HG03097 (cell line): ENCODE results near the gene GTPBP4.
A peak's percentile ranks its signal among the peaks of the same experiment; 100 is the strongest.
"Not testable (repeated sequence)": the region's sequence is repeated elsewhere in the genome, so short reads cannot be mapped to it uniquely, and the experiment has no call there.

ENCODE experiments used
- ATAC-seq: cut with Tn5 transposase; IDR thresholded peaks from one replicate; pipeline ENCODE4 v1.9.1; 2021; ENCODE audit not compliant: unreplicated experiment, low FRiP score

Gene GTPBP4

DNA sequence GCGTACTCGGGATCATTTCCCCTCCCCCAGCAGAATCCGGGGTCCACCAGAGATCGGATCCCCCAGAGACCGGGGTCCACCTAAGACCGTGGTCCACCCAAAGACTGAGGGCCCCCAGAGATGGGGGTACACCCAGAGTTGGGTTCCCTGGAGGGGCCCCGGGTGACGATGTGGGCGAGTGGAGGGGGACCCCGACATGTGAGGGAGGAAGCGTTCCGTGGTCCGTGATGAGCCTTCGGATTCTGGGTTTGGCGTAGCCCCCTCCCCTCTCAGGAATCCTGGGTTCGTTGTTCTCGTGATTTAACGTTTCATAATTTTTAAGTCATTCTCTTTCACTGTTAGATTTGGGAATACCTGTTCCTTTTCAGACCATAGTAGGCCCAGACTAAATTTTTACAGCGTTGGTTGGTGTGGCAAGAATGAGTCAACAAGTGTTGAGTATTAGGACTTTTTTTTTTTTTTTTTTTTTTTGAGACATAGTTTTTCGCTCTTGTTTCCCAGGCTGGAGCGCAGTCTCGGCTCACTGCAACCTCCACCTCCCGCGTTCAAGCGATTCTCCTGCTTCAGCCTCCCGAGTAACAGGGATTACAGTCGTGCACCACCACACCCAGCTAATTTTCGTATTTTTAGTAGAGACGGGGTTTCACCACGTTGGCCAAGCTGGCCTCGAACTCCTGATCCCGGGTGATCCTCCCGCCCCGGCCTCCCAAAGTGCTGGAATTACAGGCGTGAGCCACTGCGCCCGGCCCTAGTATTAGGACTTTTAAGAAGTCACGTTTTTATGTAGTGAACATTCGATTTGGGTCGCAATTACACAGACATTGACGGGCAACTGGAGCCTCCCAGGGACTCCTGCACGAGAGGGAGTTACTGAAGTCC, 672 bp downstream of the GTPBP4 start:
- ATAC-seq: peak; percentile 16

DNA sequence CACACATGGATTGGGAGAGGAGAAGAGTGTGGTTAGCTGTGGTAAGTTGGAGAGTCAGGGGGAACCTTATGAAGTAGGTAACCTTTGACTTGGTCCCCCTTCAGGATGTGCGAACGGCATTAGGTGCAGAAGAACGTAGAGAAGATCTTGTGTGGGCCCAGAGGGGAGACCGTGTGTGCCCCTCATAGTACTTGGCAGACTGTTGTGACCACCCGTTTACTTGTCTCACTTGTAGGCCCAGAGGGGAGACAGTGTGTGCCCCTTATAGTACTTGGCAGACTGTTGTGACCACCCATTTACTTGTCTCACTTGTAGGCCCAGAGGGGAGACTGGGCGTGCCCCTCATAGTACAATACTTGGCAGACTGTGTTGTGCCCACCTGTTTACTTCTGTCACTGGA, 2.6 kb downstream of the GTPBP4 start:
- ATAC-seq: no peak

DNA sequence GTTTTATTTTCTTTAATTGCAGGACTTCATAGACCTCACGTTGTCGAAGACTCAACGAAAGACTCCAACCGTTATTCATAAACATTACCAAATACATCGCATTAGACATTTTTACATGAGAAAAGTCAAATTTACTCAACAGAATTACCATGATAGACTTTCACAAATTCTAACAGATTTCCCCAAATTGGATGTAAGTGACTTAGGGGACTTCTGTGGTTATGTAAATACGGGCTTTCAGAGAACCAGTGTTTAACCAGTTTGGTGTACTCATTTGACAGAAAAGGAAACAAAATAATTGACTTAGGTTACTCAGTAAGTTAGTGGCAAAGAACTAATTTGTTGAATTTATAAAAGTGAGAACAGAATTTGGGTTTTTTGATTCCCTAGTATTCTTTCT, 4.2 kb downstream of the GTPBP4 start:
- no peak for ATAC-seq

DNA sequence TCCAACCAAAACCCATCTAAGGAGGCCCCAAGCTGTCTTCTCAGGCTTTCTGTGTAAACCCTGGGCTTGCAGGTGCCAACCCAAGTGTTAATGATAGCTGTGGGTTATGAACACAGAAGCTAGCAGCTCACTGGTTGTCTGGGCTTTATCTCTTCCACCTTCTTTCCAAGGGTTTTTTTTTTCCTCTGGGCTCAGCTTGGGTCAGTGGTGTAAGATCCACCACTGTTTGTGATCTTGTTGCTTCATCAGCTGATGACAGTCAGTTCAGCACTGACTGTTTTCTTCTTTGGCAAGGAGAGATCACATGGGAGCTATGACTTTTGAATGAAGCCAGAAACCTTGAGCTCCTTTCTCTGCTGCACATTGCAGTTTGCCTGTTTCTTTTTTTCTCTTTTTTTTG, 4.6 kb downstream of the GTPBP4 start:
- no peak for ATAC-seq

DNA sequence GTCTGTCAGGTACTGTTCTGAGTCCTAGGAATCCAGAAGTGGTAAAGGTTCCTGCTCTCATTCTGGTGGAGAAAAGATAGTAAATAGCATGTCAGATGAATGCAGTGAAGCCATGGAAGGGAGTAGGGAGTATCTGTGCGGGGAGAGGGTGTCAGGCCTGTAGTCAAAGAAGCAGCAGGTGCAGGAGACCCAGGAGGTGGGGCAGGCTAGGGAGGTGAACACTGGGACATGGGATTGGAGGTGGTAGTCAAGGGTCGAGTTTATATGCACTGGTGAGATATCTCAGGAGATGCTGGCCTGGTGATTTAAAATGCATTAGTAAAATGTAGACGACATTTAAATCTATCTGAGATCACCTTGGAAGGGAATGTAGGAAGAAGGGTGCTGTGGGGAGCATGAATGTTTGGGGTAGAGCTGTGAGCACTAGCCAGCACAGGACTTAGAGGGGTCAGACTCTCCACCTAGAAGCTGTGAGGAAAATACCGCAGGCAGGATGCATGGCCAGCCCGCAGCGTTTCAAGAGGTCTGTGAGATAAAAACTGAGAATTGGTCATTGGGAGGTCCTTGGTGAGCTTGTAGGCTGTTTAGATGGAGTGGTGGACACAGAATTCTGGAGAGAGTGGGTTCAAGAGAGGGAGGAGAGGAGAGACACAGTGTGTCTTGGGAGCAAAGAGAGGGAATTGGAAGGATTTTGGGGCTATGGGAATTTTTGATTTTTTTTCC, 6.8 kb downstream of the GTPBP4 start:
- no peak for ATAC-seq

DNA sequence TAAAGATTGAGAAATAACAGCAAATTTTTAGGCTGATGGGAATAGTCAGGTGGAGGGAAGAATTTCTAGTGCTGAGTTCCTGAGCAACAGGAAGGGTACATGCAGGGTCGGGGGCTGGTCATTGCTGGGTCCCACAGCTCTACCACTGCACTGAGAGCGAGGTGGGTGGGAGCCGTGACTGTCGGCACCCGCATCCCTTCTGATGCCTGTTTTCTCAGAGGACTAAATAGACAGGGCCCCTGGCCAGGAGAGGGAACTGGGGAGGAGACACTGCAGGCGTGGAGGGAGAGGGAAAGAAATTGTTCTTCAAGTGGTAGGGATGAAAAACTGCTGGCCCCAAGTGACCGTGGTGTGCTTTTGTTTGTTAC, 7.3 kb downstream of the GTPBP4 start:
- no peak for ATAC-seq

DNA sequence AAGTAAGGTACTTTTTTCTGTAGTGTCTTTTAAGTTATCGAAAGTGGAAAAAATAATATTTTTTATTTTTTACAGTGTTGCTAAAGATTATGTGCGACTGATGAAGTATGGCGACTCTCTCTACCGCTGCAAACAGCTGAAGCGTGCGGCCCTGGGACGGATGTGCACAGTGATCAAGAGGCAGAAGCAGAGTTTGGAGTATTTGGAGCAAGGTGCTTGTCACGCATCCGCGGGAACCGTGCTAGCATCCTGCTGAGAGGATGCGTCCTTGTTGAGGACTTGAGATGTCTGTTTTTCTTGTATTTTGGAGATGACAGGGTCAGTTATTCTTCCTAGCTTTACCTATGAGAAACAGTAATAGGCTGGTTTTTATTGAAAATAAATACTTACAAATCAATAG, 7.8 kb downstream of the GTPBP4 start:
- no peak for ATAC-seq

DNA sequence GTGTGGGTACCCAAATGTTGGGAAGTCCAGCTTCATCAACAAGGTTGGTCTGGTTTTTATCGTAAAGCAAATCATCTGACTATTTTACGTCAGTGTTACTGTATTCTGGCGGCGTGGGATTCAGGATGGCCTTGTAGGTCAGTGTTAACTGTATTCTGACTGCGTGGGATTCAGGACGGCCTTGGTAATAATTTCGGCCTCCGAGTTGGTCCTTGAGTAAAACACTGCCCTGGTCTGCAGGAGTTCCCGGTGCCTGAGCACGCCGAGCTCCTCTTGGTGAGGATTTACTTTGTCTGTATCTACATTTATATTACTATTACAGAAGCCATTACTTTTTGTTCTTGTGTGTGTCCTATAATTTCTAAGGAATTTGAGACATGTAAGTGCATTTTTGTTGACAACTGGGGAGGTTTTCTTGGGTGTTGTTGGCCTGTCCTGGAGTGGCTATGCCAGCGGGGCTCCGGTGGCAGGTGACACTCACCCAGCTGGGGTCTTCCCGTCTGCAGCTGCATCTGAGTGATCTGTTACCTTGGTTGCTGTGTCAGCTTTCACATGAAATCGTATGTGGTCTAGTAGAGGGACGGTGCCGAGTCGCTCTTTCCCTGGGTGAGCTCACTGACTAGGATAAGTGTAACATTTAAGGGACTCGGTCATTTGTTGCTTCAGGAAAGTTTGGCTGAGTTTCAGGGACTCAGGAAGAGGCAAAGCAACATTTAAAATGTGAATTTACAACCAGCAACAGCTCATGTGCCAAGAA, 9.2 kb downstream of the GTPBP4 start:
- ATAC-seq: no peak

DNA sequence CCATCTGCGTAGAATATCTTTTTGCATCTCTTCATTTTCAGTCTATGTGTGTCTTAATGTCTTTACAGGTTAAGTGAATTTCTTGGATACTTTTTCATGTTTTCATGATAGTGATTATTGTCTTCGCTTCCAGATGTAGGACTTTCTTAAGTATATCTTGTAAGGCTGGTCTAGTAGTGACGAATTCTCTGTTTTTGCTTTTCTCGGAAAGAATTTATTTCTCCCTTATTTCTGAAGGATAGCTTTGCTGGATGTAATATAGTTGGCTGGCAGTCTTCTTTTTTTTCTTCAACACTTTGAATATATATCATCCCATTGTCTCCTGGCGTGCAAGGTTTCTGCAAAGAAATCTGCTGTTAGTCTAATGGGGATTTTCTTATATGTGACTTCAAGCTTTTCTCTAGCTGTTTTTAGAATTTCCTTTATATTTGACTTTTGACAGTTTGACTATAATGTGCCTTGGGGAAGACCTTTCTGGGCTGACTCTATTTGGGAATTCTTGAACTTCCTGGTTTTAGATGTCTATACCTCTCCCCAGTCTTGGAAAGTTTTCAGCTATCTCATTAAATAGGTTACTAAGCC, 14.3 kb downstream of the GTPBP4 start:
- no peak for ATAC-seq

DNA sequence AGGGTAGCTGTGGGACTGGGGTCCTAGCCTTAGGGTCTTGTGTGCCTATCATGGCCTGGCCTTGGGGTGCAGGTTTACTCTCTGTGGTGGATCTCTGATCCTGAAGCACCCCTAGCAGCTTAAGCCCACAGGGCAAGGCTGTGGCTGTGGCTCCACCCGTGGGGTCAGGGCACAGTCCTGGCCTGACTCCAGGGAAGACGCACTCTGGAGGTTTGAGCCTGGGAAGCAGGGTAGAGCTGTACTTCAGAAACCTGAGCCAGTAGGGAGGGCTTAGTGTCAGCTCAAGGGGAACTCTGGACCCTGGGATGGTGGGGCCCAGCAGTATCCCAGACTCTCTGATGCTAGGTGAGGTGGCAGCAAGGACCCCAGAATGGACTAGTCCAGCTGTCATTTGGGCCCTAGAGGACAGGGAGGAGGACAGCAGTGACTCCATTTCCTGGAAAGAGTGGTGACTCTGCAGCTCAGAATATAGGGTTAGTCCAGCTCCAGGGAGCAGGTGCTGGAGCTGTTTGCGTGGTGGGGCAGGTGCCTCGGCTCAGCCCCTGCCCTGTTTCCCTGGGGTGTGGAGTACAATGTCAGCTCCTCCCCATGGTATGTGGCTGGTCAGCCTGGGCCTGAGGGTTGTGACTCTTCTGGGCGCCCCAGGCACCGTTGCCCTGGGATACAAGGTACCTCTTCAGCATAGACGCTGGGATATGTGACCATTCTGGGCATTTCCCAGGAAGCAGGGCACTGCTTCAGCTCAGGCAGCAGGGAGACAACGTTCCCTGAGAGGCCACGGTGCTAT, 15.8 kb downstream of the GTPBP4 start:
- ATAC-seq: no peak

DNA sequence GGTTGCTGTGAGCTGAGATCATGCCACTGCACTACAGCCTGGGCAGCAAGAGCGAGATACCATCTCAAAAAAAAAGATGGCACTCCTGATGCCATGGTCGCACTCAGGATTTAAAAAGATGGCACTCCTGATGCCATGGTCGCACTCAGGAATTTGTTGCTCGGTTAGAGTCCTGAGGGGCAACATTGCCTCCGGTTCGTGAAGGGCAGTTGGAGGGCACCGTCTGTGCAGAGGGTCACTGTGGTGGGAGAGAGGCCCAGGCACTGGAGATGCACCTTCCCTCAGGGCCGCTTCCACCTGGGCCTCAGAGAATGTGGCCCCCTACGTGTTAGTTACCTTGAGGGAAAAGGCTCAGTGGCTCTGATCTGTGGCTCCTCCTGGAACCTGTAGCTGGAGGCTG, 18.3 kb downstream of the GTPBP4 start:
- ATAC-seq: no peak

DNA sequence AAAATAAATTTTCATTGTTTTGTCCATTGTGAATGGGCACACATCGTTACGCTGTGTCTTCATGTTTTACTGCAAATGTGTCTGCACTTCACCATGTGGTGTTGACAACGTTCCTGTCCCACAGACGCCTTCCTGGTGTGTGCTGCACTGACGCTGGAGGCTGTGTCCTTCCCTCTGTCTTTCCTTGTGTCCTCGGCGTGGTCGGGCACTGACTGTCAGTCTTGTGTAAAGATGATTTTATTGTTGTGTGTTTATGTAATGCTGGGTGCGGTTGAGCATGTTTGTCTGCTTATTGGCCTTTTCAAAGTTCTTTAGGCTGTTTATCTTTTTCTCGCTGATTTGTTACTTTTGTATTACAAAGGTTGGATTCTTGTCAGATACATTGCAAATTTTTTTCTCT, 19.3 kb downstream of the GTPBP4 start:
- no peak for ATAC-seq

DNA sequence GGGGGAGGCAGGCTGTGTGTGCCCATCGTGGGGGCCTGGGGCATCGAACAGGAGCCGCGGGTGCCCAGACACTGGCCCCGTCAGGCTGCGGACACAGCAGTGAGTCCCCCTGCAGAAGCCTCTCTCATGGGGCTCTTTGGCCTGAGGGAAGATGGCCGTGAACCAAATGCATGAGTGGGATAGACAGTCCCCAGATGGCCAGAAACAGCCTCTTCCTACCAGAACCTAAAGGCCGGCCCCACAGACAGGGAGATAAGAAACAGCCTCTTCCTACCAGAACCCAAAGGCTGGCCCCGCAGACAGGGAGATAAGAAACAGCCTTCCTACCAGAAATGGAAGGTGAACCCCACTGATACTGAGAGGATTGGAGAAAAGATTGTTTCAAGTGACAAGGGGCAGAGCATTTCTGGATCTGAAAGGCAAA, 20.8 kb downstream of the GTPBP4 start:
- ATAC-seq: no peak

DNA sequence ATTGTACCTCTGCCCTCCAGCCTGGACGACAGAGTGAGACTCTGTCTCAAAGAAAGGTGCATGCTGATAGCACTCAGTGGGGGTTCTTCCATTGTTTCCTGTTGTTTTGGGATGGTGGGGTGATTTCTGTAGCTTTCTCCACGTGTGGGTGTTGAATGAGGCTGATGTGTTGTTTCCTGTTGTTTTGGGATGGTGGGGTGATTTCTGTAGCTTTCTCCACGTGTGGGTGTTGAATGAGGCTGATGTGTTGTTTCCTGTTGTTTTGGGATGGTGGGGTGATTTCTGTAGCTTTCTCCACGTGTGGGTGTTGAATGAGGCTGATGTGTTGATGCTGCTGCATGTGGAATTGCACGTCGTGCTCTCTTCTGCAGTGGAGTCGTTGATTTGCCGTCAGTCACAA, 21.7 kb downstream of the GTPBP4 start:
- ATAC-seq: not testable (repeated sequence)

DNA sequence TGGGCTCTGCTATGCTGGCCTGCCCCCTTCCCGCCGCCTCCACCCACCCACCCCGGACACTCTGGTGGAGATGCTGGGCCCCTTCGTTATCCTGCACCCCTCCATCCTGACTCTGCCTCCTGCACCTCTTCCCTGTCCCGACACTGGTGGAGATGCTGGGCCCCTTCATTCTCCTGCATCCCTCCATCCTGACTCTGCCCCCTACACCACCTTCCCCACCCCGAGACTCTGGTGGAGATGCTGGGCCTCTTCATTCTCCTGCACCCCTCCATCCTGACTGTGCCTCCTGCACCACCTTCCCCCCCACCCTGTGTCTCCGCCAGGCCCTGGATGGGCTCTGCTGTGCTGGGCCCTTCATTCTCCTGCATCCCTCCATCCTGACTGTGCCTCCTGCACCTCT, 22.5 kb downstream of the GTPBP4 start:
- ATAC-seq: no peak

DNA sequence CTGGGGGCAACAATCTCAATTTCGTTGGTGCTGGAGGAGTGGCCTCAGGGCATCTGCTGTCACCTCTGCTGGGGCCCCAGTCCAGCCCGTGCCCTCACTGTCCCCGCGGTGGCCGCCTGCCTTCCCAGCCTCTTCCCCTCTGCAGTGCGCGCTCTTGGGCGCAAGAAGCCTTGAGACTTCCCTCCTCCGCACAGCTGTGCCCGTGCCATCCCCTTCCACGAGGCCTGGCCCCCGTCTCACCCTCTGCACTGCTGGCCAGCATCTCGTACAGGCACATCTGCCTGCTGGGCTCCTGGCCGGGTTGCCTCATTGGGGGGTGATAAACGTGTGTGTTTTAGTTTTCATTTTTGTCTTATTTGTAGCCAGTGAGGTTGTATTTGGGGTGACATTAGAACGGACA, 23.5 kb downstream of the GTPBP4 start:
- no peak for ATAC-seq

DNA sequence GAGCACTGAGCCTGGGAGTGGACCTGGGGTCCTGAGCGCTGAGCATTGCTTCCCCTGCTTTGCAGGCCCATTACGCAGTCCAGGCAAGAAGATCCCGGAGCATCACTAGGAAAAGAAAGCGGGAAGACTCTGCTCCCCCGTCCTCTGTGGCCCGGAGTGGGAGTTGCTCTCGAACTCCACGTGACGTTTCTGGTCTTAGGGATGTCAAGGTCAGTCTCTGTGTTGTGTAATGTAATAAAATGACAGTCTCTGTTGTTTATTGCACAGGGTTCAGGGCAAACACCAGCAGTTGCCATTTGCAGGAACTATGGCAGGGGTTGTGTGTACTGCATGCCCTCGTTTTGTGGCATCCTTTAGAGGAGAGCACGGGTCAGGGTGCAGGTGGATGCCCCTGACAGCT, 27.5 kb downstream of the GTPBP4 start:
- ATAC-seq: no peak

DNA sequence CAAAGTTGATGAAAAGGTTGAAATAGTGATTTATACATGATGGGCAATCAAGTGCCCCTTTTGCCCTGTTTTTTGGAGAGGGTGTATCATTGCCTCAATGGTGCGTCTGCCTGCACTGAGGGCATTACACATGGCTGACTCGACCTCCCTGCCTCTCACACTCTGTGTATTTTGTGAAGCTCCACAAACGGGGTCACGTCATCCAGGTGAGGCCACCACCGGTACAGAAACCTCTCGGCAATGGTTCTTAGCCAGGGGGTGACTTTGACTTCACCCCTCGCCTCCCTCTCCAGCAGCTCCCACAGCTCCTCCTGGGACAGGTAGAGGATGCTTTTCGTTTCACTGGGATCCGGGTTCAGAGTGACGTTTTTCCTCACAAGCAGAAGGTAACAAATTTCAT, 31.1 kb downstream of the GTPBP4 start:
- ATAC-seq: no peak

DNA sequence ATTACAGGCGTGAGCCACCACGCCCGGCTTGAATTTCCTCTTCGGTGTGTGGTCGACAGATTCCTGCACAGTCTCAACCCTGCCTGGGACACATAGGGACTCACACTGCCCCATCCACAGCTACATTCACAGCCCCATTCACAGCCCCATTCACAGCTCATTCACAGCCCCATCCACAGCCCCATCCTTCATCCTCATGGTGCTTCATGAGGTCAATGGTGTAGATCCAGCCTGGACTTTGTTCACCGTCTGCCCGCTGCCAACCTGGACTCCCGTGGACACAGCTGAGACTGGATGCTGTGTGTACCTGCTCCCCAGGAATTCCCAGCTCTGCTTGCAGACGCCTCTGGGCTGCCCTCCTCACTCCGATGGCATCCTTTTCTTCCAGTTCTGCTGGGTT, 32.2 kb downstream of the GTPBP4 start:
- no peak for ATAC-seq

DNA sequence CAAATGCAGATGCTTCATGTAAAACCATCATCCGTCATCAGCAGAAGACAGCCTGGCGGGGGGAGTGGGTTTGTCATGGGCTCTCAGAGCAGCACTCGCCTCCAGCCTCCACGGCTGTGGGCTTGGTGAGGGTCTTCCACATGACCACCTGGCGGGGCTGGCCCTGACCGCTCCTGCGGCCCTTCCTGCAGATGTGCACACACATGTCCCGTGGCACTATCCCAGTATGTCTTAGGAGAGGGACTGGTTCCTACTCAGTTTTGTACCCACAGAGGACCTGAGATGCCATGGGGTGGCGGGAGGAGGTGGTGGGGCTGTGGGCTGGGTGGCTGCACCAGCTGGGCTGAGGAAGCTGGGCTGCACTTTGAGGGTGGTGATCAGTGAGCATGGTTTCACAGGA, 32.7 kb downstream of the GTPBP4 start:
- ATAC-seq: no peak
